ENCODE results near the gene POLE. TPM values are rescaled to one million over a fixed set of nuclear protein-coding genes. Genes with fewer than 3 reads are reported as not detected.

Gene POLE
- total and polyA plus RNA-seq, 4 donors: 33.4 to 69.9 (median 39.8) TPM

DNA sequence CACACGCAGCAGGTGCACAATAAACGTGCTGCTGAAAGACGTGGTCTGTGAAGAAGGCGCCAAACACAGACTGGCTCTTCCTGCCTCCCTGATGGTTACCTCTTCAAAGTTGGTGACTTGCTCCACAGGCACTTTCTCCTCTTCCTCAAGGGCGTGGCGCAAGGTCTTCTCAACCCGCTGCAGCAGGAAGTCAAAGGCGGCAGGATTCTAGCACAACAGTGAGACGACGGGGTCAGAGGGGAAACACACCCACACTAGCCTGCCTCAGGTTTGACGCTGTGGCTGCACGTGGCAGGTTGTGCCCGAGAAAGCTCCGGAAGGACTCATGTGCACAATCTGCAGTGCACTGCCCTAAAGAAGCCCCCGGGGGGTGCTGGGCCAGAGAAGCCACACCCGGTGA, 15.0 kb downstream of the POLE start:
- H3K27me3 ChIP-seq (ENCODE audit: control insufficient read depth, insufficient read depth, low read length): no peaks in the 10 kb centered on the region
- peaks cover 91% of the 10 kb centered on the region for H3K36me3 ChIP-seq (ENCODE audit: control insufficient read depth, insufficient read depth, low read length)
- no peaks in the 10 kb centered on the region for H3K9me3 ChIP-seq (ENCODE audit: control insufficient read depth, insufficient read depth, low read length)
- no peak overlapping the region for H3K27ac ChIP-seq (ENCODE audit: low read depth, low read length)
- H3K4me1 ChIP-seq (ENCODE audit: control insufficient read depth, insufficient read depth, low read length): no peaks in the 10 kb centered on the region
- WGBS (ENCODE audit: insufficient coverage): 86% methylated on average over 16 of the region's 16 CpGs
- no peak for DNase-seq (ENCODE audit: low read depth in 4 of 6, low spot score in 6 of 6)
- no peak overlapping the region for H3K4me3 ChIP-seq (ENCODE audit: low read depth, low read length)

DNA sequence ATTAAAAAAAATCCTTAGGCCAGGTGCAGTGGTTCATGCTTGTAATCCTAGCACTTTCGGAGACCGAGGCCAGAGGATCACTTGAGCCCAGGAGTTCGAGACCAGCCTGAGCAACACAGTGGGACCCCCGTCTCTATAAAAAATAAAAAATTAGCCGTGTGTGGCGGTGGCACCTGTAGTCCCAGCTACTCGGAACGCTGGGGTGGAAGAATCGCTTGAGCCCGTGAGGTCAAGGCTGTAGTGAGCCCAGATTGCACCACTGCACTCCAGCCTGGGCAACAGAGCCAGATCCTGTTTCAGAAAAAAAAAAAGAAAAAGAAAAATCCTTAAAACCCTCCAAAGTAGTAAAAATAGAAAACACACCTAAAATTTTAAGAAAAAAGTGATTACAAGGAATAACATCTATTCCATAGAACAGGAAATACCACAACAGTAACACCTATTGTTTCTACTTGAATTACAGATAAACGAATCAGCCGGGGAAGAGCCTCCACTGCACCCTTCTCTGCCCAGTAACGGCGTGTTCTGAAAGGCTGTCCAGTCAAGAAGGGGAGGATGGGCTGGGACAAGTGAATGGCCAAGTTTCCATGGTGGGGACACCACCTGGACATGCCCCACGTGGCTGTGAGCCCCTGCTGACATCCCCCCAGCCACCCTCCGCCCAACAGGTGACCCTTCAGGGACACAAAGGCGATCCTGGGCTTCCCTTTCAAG, 17.8 kb downstream of the POLE start:
- DNase-seq (ENCODE audit: low read depth in 4 of 6, low spot score in 6 of 6): no peak
- no peaks in the 10 kb centered on the region for H3K9me3 ChIP-seq (ENCODE audit: control insufficient read depth, insufficient read depth, low read length)
- H3K4me1 ChIP-seq (ENCODE audit: control insufficient read depth, insufficient read depth, low read length): no peaks in the 10 kb centered on the region
- 95% methylated on average over 15 of the region's 17 CpGs for WGBS (ENCODE audit: insufficient coverage)
- H3K36me3 ChIP-seq (ENCODE audit: control insufficient read depth, insufficient read depth, low read length): peaks cover 91% of the 10 kb centered on the region
- no peaks in the 10 kb centered on the region for H3K27me3 ChIP-seq (ENCODE audit: control insufficient read depth, insufficient read depth, low read length)
- H3K27ac ChIP-seq (ENCODE audit: low read depth, low read length): no peak overlapping the region
- H3K4me3 ChIP-seq (ENCODE audit: low read depth, low read length): no peak overlapping the region

DNA sequence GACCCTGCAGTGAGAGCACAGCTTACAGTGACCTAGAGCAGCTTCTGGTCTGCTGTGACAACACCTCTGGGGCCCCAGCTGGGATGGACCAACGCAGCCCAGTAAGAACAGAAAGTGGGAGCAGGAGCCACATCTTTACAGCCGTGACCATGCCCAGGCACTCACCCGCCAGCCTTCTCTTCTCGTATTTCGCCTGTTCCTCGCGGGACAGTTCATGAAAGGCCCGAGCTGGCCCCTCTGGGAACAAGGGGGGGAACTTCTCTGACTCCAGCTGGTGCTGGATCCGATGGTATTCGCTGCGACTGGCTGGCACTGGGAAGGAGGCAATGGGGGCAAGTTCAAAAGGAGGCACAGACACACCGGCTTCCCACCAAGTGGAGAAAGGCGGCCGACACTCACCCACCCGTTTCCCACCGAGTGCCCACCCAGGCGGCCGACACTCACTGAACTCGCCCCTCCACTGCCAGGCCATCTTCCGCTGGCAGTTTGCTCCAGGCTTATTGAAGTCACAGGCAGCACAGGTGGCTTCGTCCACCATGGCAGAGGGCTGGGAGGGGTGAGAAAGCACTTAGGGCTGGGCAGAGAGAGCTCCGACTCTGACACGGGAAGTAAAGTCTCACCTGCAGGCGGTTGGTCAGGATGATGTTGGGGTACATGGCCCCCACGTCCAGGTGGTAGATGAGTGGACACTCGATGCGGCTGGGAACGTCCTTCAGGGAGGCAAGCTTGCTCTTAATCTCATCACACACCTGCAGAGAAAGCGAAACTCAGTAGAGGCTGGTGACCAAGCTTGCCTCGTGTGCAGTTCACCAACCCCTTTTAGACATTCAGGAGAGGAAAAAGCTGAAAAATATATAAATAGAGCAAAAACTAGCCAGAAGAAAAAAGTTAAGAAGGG, 18.7 kb downstream of the POLE start:
- H3K4me1 ChIP-seq (ENCODE audit: control insufficient read depth, insufficient read depth, low read length): no peaks in the 10 kb centered on the region
- no peaks in the 10 kb centered on the region for H3K27me3 ChIP-seq (ENCODE audit: control insufficient read depth, insufficient read depth, low read length)
- H3K27ac ChIP-seq (ENCODE audit: low read depth, low read length): no peak overlapping the region
- H3K9me3 ChIP-seq (ENCODE audit: control insufficient read depth, insufficient read depth, low read length): no peaks in the 10 kb centered on the region
- peaks cover 91% of the 10 kb centered on the region for H3K36me3 ChIP-seq (ENCODE audit: control insufficient read depth, insufficient read depth, low read length)
- 94% methylated on average over 19 of the region's 30 CpGs for WGBS (ENCODE audit: insufficient coverage)
- no peak for DNase-seq (ENCODE audit: low read depth in 4 of 6, low spot score in 6 of 6)
- no peak overlapping the region for H3K4me3 ChIP-seq (ENCODE audit: low read depth, low read length)

DNA sequence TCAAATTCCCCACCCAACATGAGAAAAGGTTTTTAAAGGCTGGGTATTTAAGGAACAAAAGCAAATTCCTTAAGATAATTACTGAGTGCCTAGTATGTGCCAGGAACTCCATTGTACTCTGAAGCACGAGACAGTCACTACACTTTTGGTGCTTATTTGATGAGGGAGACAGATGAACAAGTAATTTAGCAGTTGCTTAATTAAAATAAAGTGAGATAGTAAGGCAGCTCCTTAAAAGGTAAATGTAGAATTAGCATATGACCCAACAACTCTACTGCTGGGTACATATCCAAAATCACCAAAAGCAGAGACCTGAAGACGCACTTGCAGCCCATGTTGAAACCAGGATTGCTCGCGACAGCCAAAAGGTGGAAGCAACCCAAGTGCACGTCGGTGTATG, 21.3 kb downstream of the POLE start:
- no CpG with 5 or more reads among the region's 6 CpGs for WGBS (ENCODE audit: insufficient coverage)
- peaks cover 83% of the 10 kb centered on the region for H3K36me3 ChIP-seq (ENCODE audit: control insufficient read depth, insufficient read depth, low read length)
- no peak overlapping the region for H3K4me3 ChIP-seq (ENCODE audit: low read depth, low read length)
- no peaks in the 10 kb centered on the region for H3K27me3 ChIP-seq (ENCODE audit: control insufficient read depth, insufficient read depth, low read length)
- no peak for DNase-seq (ENCODE audit: low read depth in 4 of 6, low spot score in 6 of 6)
- no peaks in the 10 kb centered on the region for H3K9me3 ChIP-seq (ENCODE audit: control insufficient read depth, insufficient read depth, low read length)
- no peaks in the 10 kb centered on the region for H3K4me1 ChIP-seq (ENCODE audit: control insufficient read depth, insufficient read depth, low read length)
- H3K27ac ChIP-seq (ENCODE audit: low read depth, low read length): no peak overlapping the region

DNA sequence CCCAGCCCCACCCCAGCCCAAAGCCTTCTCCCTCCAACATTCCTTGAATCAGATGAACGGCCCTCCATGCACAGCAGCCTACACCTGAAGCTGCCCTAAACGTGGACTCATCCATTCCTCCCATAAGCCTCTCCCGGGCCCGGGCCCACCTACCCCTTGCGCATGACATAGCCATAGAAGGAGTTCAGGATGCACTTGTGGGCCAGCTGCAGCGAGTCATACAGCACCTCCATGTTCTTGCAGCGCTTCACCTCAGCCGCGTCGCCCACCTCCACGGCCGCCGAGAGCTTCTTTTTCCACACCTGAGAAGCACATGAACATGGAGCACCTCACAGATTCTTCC, 22.0 kb downstream of the POLE start:
- Histone ChIP-seq H3K4me1 (ENCODE audit: control insufficient read depth, insufficient read depth, low read length) (no peaks in the 10 kb centered on the region), H3K4me3 (ENCODE audit: low read depth, low read length) (no peak overlapping the region), H3K36me3 (ENCODE audit: control insufficient read depth, insufficient read depth, low read length) (peaks cover 82% of the 10 kb centered on the region), H3K9me3 (ENCODE audit: control insufficient read depth, insufficient read depth, low read length) (no peaks in the 10 kb centered on the region), H3K27me3 (ENCODE audit: control insufficient read depth, insufficient read depth, low read length) (no peaks in the 10 kb centered on the region), H3K27ac (ENCODE audit: low read depth, low read length) (no peak overlapping the region)
- DNase-seq (ENCODE audit: low read depth in 4 of 6, low spot score in 6 of 6): no peak
- WGBS (ENCODE audit: insufficient coverage): 98% methylated on average over 13 of the region's 13 CpGs

DNA sequence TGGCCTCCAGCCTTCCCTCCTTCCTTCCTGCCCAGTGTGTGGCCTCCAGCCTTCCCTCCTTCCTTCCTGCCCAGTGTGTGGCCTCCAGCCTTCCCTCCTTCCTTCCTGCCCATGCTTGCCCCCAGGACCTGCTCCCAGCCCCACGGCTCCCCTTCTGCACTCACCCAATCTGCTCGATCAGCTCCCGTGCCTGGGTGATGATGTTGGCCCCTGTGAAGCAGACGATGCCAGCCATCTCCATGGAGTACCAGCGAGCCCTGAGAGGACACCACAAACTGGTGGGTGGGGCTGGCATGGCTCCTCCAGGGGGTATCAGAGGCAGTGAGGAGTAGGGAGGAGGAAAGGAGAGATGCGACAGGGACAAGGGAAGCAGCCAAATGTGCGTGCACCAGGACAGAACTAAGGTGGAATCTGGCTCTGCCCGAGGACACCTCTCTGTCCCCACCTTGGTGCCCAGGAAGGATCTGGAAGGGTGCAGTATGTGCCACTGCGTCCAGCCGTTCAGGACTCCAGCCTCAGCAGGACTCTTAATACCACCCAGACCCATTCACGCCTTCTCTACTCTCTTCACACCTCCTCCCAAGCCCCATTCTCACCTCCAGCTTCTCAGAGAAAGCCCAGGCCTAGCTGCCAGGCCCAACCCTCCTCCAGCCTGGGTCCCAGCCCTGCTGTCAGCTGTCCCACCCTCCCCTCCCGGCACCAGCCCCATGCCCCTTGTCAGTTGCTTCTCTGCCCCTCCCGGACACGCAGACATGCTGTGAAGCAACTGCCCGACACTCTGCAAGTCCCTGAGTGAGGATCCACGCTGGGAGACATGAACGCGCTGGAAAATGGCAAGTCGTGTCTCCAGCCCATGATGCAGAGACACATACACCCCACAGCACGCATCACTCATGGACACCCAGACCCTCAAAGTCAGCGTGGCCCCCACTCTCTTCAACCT, 22.7 kb downstream of the POLE start:
- Histone ChIP-seq H3K4me3 (ENCODE audit: low read depth, low read length) (no peak overlapping the region), H3K27ac (ENCODE audit: low read depth, low read length) (no peak overlapping the region), H3K9me3 (ENCODE audit: control insufficient read depth, insufficient read depth, low read length) (no peaks in the 10 kb centered on the region), H3K4me1 (ENCODE audit: control insufficient read depth, insufficient read depth, low read length) (no peaks in the 10 kb centered on the region), H3K27me3 (ENCODE audit: control insufficient read depth, insufficient read depth, low read length) (no peaks in the 10 kb centered on the region), H3K36me3 (ENCODE audit: control insufficient read depth, insufficient read depth, low read length) (peaks cover 81% of the 10 kb centered on the region)
- 95% methylated on average over 20 of the region's 21 CpGs for WGBS (ENCODE audit: insufficient coverage)
- DNase-seq (ENCODE audit: low read depth in 4 of 6, low spot score in 6 of 6): no peak

DNA sequence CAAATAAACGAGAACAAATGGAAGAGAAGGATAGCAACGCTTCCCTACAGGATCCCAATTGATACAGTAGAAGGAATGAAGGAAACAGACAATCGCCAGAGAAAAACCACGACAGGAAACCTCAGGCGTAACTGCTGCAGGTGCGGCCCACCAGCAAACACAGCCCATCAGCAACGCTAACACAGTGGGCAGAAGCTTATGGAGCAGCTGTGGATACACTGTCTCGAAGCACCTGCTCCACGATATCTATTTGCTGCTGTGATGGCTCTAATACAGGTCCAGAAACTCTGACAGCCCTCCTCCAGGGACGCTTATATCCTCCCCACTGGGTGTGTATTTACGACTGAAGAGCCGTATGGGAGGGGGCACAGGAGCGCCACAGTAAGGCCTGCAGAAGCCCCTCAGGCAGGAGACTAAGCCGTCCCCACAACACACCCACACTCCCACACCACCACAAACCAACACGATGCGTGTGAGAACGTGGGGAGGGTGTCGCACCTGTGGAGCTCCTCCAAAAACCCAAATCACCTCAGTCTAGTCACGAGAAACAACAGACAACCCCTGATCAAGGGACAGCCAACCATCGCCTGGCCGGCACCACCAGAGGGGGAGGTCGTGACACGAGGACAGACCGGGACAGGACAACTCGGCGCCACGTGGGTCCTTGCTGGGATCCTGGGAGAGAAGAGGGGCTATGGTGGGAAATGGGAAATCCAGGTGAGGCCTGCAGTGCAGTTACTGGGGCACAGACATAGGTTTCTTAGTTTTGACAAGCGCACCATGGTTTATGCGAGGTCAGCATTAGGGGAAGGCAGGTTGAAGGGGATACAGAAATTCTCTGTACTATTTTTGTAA, 24.0 kb downstream of the POLE start:
- no peak overlapping the region for H3K27ac ChIP-seq (ENCODE audit: low read depth, low read length)
- H3K36me3 ChIP-seq (ENCODE audit: control insufficient read depth, insufficient read depth, low read length): peaks cover 77% of the 10 kb centered on the region
- no peaks in the 10 kb centered on the region for H3K4me1 ChIP-seq (ENCODE audit: control insufficient read depth, insufficient read depth, low read length)
- H3K27me3 ChIP-seq (ENCODE audit: control insufficient read depth, insufficient read depth, low read length): no peaks in the 10 kb centered on the region
- no peak overlapping the region for H3K4me3 ChIP-seq (ENCODE audit: low read depth, low read length)
- no peaks in the 10 kb centered on the region for H3K9me3 ChIP-seq (ENCODE audit: control insufficient read depth, insufficient read depth, low read length)
- no peak for DNase-seq (ENCODE audit: low read depth in 4 of 6, low spot score in 6 of 6)
- WGBS (ENCODE audit: insufficient coverage): 94% methylated on average over 25 of the region's 29 CpGs

DNA sequence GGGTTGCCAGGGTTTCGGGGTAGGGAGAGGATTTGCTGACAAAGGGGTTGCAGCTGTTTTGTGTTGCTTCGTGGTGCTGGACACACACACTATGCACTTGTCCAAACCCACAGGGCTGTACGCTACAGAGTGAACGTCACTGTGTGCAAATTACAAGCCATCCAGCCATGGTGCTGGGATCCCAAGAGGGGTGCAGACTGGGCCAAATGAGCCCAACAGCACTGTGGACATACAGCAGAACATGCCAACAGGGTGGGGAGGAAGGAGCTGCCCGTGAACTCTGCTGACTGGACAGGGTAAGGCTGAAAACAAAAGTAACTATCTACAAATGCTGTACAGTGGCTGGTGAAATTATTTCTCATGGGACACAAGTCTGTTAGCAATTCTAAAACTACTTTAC, 25.2 kb downstream of the POLE start:
- H3K27ac ChIP-seq (ENCODE audit: low read depth, low read length): no peak overlapping the region
- peaks cover 77% of the 10 kb centered on the region for H3K36me3 ChIP-seq (ENCODE audit: control insufficient read depth, insufficient read depth, low read length)
- DNase-seq (ENCODE audit: low read depth in 4 of 6, low spot score in 6 of 6): no peak
- no peaks in the 10 kb centered on the region for H3K9me3 ChIP-seq (ENCODE audit: control insufficient read depth, insufficient read depth, low read length)
- 44% methylated on average over 2 of the region's 5 CpGs for WGBS (ENCODE audit: insufficient coverage)
- H3K4me3 ChIP-seq (ENCODE audit: low read depth, low read length): no peak overlapping the region
- no peaks in the 10 kb centered on the region for H3K27me3 ChIP-seq (ENCODE audit: control insufficient read depth, insufficient read depth, low read length)
- H3K4me1 ChIP-seq (ENCODE audit: control insufficient read depth, insufficient read depth, low read length): no peaks in the 10 kb centered on the region

DNA sequence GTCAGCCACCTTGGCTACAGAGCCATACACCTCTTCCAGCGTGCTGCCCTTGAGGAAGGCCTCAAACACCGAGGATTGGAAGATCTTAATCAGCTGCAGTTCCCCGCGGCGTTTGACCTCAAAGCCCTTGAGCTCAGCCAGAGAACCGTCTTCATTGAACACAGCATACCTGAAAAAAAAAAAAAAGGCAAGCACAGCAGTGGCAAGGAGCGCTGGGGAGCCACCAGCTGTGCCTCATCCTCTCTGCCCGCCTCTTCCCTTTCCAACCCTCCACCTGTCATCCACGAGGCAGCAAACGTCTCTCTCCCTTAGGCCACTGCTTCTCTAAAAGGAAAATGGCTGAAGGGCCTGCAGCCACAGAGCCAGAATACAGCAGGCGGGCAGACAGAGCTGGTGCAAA, 26.1 kb downstream of the POLE start:
- 86% methylated on average over 11 of the region's 11 CpGs for WGBS (ENCODE audit: insufficient coverage)
- Histone ChIP-seq H3K4me1 (ENCODE audit: control insufficient read depth, insufficient read depth, low read length) (no peaks in the 10 kb centered on the region), H3K9me3 (ENCODE audit: control insufficient read depth, insufficient read depth, low read length) (no peaks in the 10 kb centered on the region), H3K27ac (ENCODE audit: low read depth, low read length) (no peak overlapping the region), H3K27me3 (ENCODE audit: control insufficient read depth, insufficient read depth, low read length) (no peaks in the 10 kb centered on the region), H3K4me3 (ENCODE audit: low read depth, low read length) (no peak overlapping the region), H3K36me3 (ENCODE audit: control insufficient read depth, insufficient read depth, low read length) (peaks cover 75% of the 10 kb centered on the region)
- no peak for DNase-seq (ENCODE audit: low read depth in 4 of 6, low spot score in 6 of 6)
